Daoy (cell line): ENCODE results near the gene STXBP5L. TPM values are rescaled to one million over a fixed set of nuclear protein-coding genes. Genes with fewer than 3 reads are reported as not detected.
A peak's percentile ranks its signal among the peaks of the same experiment; 100 is the strongest.
"Not testable (repeated sequence)": the region's sequence is repeated elsewhere in the genome, so short reads cannot be mapped to it uniquely, and the experiment has no call there.

Experiments
- DNase-seq: peaks from one replicate; pipeline ENCODE4 v3.0.0-alpha.2; 2015; ENCODE audit warnings: low read depth
- total RNA-seq: library from RNA; depleted of rRNA; stranded (reverse); fragments of >200 nt; shearing (Covaris generic); gene quantifications from 2 replicates; pipeline ENCODE4 v1.2.3, GENCODE V29; 2014

Gene STXBP5L
- total RNA-seq, 1 experiment from 2014 or later = 0.17 TPM

DNA sequence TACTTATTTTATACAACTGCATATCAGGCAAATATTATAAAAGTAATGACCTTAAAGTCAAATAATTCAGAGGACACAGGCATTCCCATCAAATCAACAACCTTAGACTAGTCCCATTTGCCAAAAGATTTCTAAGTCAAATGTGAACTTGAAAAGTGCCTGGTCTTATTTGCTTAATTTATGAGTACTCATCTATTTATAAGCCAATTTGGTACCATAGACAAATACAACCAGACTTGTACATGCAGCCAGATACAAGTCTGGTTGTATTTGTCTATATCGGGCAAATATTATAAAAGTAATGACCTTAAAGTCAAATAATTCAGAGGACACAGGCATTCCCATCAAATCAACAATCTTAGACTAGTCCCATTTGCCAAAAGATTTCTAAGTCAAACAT, 322.2 kb downstream of the STXBP5L start:
- not testable (repeated sequence) for DNase-seq

DNA sequence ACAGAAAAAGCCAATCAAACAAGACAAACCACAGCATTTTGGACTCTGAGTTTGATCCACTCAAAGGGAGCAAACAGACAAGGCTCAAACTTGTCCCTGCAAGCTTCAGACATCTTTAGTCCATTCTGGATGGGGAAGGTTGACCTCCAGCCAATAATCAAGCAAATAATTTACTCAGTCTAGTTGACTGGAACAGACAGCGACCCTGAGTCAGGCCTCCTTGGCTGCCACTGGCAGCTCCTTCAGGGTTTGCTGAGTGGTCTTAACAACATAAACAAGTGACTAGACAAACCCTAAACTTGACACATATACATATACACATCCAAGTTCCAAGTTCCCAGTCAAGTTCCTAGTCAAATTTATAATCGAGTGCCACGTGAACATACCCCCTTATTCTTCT, 323.9 kb downstream of the STXBP5L start:
- no peak for DNase-seq

DNA sequence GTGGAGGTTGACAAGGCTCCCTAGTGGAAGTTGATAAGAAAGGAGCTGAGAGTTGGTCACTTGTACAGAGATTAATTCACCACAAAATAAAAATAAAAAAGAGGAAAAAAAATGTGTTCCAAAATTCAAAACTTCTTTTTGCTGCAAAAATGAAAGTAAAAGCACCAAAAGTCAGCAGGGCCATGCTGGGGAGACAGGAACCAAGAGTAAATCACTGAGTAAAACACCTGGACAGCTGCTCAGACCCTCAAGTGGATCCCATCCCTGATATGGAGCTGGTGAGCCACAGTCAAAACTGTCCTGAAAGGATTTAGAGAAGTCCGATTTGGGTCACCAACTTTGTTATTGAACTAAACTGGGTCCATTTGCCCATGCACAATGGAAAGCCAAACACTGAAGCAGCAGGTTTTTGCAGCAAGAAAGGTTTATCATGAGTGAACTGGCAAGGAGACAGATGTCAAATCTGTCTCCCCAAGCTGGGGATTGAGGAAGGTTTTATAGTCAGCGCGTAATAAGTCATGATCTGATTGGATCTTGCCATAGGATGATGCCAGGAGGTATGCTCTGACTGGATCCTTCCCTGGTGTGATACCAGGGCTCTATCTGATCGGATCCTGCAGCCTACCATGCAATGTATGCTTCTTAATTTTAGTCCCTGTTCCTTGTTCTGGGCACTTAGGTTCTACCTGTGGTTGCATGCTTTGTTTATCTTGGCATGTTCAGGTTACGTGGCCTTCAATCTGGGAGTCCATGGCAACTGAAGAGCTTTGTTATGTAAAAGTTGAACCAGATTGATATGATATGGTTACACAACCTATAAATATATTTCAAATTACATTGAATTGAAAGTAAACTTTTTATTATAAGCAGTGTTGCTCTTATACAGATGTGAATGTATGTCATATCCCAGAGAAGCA, 324.6 kb downstream of the STXBP5L start:
- DNase-seq = no peak

DNA sequence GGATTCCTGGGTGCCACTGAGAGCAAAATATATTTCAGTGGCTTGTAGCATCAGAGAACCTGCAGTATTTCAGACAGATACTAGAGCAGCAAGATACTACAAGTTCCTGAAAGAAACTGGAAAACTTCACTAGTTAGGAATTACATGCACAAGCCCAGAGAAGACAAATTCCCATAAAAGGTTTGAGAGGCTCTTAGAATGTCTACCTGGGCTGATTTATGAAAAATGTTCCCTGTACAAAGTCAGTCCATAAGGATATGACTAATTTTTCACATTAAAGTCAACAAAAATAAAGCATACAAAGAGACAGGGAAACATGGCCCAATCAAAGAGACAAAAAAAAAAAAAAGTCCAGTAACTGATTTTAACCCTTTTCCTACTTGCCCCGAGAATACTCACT, 335.2 kb downstream of the STXBP5L start:
- no peak for DNase-seq

DNA sequence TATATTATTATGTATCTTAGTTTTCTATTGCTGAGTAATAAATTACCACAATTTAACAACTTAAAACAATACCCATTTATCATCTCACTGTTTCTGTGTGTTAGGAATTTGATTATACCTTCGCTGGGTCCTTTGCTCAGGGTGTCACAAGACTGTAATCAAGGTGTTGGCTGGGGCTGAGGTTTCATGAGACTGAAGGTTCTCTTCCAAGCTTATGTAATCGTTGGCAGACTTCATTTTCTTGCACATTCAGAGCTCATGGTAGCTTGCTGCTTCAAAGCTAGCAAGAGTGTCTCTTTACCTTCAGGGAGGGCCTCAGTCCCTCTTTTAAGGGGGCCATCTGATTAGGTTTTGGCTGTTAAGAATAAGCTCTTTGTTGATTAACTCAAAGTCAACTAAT, 344.7 kb downstream of the STXBP5L start:
- no peak for DNase-seq

DNA sequence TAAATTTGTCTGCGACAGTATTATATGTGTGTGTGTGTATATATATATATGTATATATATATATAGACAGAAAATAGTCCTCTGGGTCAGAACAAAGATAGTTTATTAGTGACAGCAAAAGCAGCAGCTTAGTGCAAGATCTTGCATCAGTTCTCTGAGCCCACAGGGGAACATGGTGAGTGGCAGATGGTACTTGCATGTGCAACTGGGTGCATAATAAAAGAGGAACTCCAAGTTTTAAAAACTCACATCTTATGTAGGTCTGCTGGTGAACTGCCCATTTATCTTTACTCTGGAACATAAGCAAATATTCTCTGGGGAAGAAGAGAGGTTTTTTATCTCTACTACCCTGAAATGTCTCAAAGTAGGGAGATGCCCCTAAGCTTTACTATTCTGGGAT, 361.4 kb downstream of the STXBP5L start:
- DNase-seq = no peak

DNA sequence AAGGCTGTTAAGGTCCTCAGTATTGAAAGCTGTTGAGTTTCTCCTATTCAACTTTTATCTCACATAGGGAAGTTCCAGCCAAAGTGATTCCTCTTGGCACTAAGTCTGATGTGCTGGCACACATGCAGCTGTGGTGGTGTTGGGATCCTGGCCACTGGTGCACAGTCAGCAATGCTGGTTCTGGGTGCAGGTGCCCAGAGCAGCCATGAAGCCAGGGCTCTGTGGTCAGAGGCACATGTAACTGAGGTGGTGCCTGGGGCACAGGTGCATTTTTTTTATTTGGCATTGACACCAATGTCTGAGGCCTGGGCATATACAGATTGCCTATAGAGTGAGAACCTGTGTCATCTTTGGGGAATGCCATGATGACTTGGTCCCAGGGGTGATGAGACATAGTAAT, 366.4 kb downstream of the STXBP5L start:
- no peak for DNase-seq

DNA sequence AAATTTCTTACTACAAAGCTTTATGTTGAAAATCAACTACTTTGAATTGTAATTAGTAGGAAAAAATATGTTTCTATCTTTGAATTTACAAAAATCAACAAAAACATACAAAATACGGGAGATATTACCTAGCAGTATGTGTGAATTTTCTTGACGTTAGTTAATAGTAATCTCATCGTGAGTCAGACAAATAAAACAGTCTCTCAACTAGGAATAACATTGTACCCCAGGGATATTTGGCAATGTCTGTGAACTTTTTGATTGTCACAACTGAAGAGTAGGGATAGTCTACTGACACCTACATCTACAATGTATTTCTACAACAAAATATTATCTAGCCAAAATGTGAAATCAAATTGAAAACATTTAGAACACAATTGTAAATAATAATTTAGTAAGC, 387.4 kb downstream of the STXBP5L start:
- DNase-seq = no peak

DNA sequence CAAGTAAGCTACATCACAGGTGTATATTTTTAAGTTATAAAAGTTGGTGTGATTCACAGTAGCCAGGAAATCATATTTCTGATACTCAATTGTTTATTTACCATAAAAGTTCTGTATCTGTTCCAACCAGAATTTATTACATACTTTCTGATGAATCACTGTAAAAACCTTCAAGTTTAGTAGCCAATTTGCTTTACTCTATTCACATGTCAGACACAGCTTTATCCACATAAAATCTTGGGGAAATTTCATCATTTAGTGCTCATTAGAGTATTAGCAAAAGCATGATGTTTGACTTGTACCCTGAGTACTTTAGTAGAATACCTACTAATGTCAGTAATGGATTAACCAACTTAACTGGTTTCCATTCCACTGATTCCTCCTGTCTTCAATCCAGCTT, 388.0 kb downstream of the STXBP5L start:
- DNase-seq = no peak

DNA sequence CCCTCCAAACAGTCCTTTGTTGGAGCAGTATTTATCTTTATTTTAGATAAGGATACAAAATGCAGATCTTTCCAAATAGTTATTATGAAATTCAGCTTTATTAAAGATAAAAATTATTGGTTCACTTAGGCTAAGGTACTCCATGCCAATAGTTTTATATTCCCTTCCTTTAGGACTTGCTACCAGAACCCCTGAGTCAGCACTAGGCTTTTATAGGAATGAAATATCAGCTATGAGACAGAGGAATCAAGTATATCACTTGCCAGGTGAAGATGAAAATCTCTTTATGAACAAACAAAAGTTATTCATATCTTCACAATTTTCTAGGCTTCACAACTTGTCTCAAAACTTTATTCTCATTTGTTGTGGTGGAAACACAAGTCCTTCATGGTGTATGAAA, 416.3 kb downstream of the STXBP5L start:
- DNase-seq = no peak

DNA sequence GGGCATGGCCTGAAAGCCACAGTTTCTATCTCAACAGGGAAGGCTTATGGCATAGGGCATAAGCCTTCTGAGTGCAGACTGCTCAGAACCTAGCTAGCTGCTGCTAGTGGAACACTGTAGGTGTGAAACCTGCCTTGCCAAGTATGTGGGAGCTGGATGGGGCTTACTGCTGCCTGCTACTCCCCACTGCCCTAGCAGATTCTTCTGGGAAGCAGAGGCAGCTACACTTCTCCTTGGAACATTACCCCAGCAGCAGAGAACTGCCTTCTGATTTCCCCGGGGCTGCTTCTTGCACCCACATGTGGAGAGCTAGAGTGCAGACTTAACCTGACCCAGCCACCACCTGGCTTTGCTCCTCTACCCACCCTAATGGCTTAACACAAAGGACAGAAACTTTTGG, 422.1 kb downstream of the STXBP5L start:
- DNase-seq = no peak

DNA sequence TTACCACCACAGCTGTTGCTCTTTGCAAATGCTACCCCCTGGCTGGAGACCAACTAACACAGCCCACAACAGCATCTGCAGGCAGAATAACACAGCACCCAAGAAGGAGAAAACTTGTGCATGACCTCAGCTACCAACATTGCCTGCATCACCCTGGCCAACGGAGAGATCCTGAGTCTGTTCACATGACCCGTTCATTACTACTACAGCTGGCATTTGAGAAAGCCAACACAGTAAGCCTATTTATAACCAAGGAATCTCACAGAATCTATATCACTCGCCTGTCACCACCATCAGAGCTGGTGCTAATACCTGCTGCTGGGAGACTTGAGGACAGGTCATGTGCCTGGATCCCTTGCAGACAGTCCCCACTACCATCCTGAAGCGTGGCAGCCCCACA, 422.6 kb downstream of the STXBP5L start:
- DNase-seq = no peak

DNA sequence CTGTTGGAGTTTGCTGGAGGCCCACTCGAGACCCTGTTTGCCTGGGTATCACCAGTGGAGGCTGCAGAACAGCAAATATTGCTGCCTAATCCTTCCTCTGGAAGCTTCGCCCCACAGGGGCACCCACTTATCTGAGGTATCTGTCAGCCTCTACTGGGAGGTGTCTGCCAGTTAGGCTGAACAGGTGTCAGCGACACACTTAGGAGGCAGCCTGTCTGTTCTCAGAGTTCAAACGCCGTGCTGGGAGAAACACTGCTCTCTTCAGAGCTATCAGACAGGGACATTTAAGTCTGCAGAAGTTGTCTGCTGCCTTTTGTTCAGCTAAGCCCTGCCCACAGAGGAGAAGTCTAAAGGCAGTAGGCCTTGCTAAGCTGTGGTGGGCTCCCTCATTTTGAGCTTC, 448.0 kb downstream of the STXBP5L start:
- DNase-seq = not testable (repeated sequence)

DNA sequence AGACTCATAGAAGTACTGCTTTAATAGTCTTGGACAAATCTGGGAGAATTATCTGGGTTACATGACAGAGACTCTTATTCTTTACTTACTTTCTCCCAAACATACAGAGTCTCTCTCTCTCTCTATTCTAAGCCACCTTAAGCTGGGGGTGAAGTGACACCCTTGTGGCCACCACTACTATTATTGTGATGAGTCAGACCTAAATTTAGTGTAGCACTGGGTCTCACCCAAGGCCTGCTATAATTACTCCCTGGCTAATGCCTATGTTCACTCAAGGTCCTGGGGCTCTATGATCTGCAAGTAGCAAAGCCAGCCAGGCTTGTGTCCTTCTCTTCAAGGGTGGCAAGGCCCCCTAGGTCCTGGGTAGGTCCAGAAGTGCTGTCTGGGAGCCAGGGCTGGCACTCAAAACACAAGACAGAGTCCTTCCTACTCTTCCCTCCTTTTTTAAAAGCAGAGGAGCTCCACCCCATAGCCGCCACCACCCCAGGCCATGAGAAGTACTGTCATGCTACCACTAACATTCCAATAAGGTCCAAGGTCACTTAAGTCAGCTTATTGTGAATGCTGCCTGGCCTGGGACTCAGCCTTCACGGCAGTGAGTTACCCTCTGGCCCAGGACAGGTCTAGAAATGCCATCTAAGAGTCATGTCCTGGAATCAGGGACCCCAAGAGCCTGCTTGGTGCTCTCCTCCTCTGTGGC, 454.2 kb downstream of the STXBP5L start:
- DNase-seq = no peak

DNA sequence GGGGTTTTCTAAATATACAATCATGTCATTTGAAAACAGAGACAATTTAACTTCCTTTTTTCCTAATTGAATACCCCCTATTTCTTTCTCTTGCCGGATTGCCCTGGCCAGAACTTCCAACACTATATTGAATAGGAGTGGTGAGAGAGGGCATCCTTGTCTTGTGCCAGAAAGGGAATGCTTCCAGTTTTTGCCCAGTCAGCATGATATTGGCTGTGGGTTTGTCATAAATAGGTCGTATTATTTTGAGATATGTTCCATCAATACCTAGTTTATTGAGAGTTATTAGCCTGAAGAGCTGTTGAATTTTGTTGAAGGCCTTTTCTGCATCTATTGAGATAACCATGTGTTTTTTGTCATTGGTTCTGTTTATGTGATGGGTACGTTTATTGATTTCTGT, 480.3 kb downstream of the STXBP5L start:
- not testable (repeated sequence) for DNase-seq

DNA sequence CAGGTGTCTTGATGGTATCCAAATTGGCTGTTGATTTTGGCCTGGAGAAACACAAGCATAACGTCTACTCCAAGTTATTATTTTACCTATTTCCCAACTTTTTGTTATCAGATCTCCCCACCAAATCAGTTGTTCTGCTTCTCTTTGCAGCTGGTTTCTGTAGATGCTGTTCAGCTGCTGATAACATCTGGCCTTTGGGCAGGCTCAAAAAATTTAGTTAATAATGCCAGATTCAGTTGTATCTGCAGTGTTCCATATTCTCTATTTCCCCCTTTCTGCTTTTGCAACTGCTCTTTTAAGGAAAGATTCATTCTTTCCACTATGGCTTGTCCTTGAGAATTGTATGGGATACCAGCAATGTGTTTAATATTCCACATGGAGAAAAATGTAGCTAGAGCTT, 488.0 kb downstream of the STXBP5L start:
- not testable (repeated sequence) for DNase-seq

DNA sequence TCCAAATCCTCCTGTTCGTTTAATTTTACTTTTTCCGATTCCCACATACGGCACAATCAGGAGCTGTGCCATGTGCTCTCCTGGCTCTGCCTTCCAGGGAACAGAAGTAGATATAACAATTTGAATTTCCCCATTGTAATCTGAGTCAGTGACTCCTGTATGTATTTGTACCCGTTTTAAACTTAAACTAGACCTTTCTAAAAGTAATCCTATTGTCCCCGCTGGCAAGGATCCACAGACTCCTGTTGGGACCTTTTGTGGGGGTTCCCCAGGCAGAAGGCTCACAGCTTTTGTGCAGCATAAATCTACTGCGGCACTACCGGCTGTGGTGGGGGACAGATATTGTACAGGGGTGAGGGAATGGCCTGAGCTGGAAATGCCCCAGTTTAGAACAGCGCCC, 490.0 kb downstream of the STXBP5L start:
- not testable (repeated sequence) for DNase-seq

DNA sequence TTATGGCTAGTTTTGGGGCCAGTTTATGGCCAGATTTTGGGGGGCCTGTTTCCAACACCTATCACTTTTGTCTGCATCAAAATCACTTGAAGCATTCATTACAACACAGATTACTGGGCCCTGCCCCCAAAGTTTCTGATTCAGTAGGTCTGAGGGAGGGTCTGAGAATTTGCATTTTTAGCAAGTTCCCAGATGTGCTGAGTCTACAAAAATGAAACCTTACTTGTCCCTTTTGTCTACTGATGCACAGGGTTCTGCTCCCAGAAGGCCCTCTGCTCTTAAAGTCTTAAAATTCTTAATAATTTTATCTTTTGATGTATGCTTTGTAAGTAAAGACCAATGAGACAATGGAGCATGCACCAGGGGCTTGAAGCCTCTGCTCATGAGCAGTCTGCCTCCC, 491.8 kb downstream of the STXBP5L start:
- DNase-seq = no peak

DNA sequence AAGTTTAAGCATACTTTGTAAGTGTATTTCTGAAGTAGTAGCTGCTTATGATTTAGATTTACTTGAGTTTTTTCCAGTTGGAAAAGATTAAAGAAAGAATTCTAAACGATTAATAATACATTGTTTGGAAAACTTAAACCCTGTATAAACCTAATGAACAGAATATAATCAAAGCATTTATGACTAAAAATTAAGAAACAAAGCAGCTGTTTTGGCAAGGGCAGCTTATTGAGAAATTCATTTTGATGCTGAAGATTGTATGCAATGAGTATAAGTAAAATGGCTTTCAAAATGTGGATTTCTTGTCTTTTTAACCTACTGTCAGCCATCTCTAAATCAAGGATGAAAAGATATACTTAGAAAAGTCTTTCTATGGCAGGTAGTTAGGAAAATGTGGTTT, 497.6 kb downstream of the STXBP5L start:
- no peak for DNase-seq

DNA sequence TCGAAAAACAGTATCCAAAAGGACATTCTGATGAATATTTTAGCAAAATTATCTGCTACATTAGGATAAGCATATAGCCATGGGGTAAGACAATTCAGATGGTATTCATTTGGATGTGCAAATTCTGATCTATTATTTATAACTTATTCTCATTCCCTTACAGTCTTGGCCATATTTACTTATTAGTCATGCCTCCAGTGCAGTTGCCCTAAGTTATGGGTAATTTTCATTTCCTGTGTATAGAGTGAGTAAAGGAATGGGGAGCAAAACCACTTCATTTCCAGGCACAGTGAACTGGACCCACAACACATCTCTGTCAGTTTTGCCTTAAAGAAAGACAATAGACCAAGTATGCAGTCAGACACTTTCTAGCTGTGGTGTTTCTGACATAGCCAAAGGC, 503.5 kb downstream of the STXBP5L start:
- DNase-seq = peak; percentile 22

DNA sequence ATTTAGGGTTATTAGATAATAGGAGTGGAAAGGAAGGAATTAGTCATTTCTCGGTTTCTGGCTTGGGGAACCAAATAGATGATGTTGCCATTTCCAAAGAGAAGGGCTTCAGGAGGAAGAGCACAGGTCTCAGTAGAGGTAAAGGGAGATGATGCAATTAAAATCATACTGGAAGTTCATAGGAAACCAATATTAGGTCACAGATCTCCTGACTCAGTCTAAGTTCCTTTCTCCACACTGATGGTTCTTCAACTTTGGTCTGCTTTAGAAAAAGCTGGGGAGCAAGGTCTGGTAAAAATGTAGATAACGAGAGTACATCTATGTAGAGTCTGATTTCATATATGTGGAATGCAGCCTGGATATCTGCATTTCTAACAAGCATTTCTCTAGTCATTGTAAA, 506.9 kb downstream of the STXBP5L start:
- no peak for DNase-seq

DNA sequence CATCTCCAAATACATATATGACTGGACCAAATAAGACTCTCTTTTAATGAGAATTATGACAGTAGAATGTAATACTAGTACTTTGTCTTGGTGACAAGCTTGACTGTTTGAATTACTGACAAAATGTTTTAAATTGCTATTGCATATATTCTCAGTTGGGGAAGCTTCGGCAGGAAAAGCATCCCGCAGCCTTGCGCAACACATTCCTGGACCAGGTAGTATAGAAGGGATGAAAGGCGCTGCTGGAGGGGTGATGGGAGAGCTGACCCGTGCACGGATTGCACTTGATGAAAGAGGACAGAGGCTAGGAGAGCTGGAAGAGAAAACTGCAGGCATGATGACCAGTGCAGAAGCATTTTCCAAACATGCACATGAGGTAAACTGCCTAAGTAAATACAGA, 510.2 kb downstream of the STXBP5L start:
- DNase-seq = no peak

DNA sequence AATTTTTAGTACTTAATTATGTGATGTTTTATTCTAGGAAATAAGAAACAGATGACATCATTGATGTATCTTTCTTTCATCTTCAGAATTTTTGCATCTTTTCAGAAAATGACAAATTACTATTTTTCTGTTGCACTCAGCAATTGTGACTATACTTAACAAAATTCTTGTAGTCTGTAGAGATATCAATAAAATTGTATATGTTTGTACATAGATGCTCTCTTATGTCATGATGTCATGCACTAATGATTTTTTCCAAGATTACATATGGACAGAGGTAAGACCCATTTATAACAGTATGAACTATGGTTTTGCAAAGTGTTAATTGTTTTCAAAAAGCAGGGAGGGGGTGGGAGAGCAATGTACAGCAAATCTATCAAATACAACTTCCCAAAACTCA, 516.5 kb downstream of the STXBP5L start:
- no peak for DNase-seq
